K562 (cell line): ENCODE results near the gene LTBP4. TPM values are rescaled to one million over a fixed set of nuclear protein-coding genes. Genes with fewer than 3 reads are reported as not detected.
A peak's percentile ranks its signal among the peaks of the same experiment; 100 is the strongest.

Source experiments
- GATAD2A ChIP-seq: fragments of 450-650 bp; IDR thresholded peaks from 2 replicates; pipeline ENCODE4 v1.6.1; 2017
- HIVEP1 ChIP-seq: fragments of 250-450 bp; sonication (Bioruptor Pico); IDR thresholded peaks from 2 replicates; pipeline ENCODE4 v1.4.0; 2020; ENCODE audit warnings: mild to moderate bottlenecking
- MEF2A ChIP-seq: IDR thresholded peaks from 2 replicates; pipeline ENCODE4 v1.6.1; 2011; ENCODE audit warnings: low read depth, mild to moderate bottlenecking, low read length, moderate library complexity; ENCODE audit not compliant: control insufficient read depth
- MEF2D ChIP-seq: conservative IDR thresholded peaks from 2 replicates; pipeline ENCODE4 v1.6.1; 2016; ENCODE audit warnings: low read depth, missing genetic modification characterization, missing compliant biosample characterization
- NBN ChIP-seq: fragments of 450-650 bp; IDR thresholded peaks from 2 replicates; pipeline ENCODE4 v1.6.1; 2016; ENCODE audit warnings: low read depth, mild to moderate bottlenecking
- PRMT5 ChIP-seq: sonication (generic); formaldehyde crosslinking; IDR thresholded peaks from 2 replicates; pipeline ENCODE4 v1.5.0; 2020; ENCODE audit warnings: missing genetic modification reagents
- RAD21 ChIP-seq, 2 experiments: fragments of 250-450 bp in 1 of 2; fragments of 450-650 bp in 1 of 2; sonication (Bioruptor Pico) in 1 of 2; formaldehyde crosslinking in 1 of 2; IDR thresholded peaks in 1 of 2; conservative IDR thresholded peaks in 1 of 2; 2 replicates each; pipeline versions ENCODE4 v1.4.0 to v1.8.0; 2020 to 2022; ENCODE audit warnings: mild to moderate bottlenecking in 2 of 2, moderate library complexity in 1 of 2
- RBFOX2 ChIP-seq: fragments of 200-400 bp; formaldehyde crosslinking; IDR thresholded peaks from 2 replicates; pipeline ENCODE4 v1.6.1; 2017; ENCODE audit warnings: low read depth, mild to moderate bottlenecking, low read length, moderate library complexity
- SMARCB1 ChIP-seq: IDR thresholded peaks from 2 replicates; pipeline ENCODE4 v1.6.1; 2011; ENCODE audit warnings: improper control_type of control experiment, low read depth; ENCODE audit not compliant: insufficient read length
- SMARCE1 ChIP-seq: fragments of 450-650 bp; IDR thresholded peaks from 2 replicates; pipeline ENCODE4 v1.7.1; 2016; ENCODE audit warnings: mild to moderate bottlenecking
- XRCC3 ChIP-seq: fragments of 450-650 bp; IDR thresholded peaks from 2 replicates; pipeline ENCODE4 v1.6.1; 2017; ENCODE audit warnings: mild to moderate bottlenecking, moderate library complexity
- ZFPM2 ChIP-seq: fragments of 250-450 bp; sonication (Bioruptor Pico); IDR thresholded peaks from 2 replicates; pipeline ENCODE4 v1.5.1; 2022; ENCODE audit warnings: mild to moderate bottlenecking
- ZKSCAN1 ChIP-seq: fragments of 150-350 bp; IDR thresholded peaks from 2 replicates; pipeline ENCODE4 v1.6.1; 2016; ENCODE audit warnings: low read depth, low read length
- ZNF184 ChIP-seq: sonication (generic); formaldehyde crosslinking; IDR thresholded peaks from 2 replicates; pipeline ENCODE4 v1.5.0; 2020; ENCODE audit warnings: missing genetic modification reagents
- polyA plus RNA-seq, 8 experiments: library from polyadenylated mRNA; depleted of rRNA in 4 of 8; stranded (reverse) in 5 of 8; unstranded in 3 of 8; fragments of >200 nt; fragmentation: Nextera tagmentation in 2 of 8; fragmentation: Illumina TruSeq in 1 of 8; extraction: Ambion mirVana in 2 of 8; extraction: Trizol in 1 of 8; gene quantifications; 2 replicates each; pipeline versions ENCODE4 v1.2.1 to v1.2.3, GENCODE V29; 2011 to 2014; ENCODE audit warnings: inconsistent platforms in 1 of 8, missing spikeins in 1 of 8
- total RNA-seq, 7 experiments: library from RNA; depleted of rRNA in 6 of 7; stranded (reverse); fragments of >200 nt in 6 of 7; fragmentation: Illumina TruSeq in 2 of 7; extraction: Trizol in 2 of 7; gene quantifications; 2 replicates each; pipeline versions ENCODE4 v1.2.1 to v1.2.3, GENCODE V29; 2011 to 2021; ENCODE audit warnings: low replicate concordance in 1 of 7
- TF ChIP-seq, protein P1 (sequence below): sonication (generic); formaldehyde crosslinking; IDR thresholded peaks from 2 replicates; pipeline ENCODE4 v1.8.1; 2023; ENCODE audit warnings: mild to moderate bottlenecking, missing genetic modification reagents
- TF ChIP-seq, protein P2 (sequence below): fragments of 450-650 bp; IDR thresholded peaks from 2 replicates; pipeline ENCODE4 v1.6.1; 2016; ENCODE audit warnings: missing biosample characterization, missing genetic modification characterization
- TF ChIP-seq, protein P3 (sequence below): sonication (generic); formaldehyde crosslinking; IDR thresholded peaks from 2 replicates; pipeline ENCODE4 v1.8.0; 2023; ENCODE audit warnings: mild to moderate bottlenecking, missing genetic modification reagents
- TF ChIP-seq, protein P4 (sequence below): sonication (generic); formaldehyde crosslinking; IDR thresholded peaks from 2 replicates; pipeline ENCODE4 v1.8.0; 2022; ENCODE audit warnings: missing genetic modification reagents, mild to moderate bottlenecking, borderline replicate concordance
- TF ChIP-seq, protein P5 (sequence below): fragments of 450-650 bp; IDR thresholded peaks from 2 replicates; pipeline ENCODE4 v1.6.1; 2016; ENCODE audit warnings: low read depth, mild to moderate bottlenecking, moderate library complexity

The LTBP4 gene
- total and polyA plus RNA-seq, 9 of the 15 experiments (the other 6 are each of a cell fraction or from before 2014, with no cell fraction given): 0.35 to 160 (median 31.6) TPM

DNA sequence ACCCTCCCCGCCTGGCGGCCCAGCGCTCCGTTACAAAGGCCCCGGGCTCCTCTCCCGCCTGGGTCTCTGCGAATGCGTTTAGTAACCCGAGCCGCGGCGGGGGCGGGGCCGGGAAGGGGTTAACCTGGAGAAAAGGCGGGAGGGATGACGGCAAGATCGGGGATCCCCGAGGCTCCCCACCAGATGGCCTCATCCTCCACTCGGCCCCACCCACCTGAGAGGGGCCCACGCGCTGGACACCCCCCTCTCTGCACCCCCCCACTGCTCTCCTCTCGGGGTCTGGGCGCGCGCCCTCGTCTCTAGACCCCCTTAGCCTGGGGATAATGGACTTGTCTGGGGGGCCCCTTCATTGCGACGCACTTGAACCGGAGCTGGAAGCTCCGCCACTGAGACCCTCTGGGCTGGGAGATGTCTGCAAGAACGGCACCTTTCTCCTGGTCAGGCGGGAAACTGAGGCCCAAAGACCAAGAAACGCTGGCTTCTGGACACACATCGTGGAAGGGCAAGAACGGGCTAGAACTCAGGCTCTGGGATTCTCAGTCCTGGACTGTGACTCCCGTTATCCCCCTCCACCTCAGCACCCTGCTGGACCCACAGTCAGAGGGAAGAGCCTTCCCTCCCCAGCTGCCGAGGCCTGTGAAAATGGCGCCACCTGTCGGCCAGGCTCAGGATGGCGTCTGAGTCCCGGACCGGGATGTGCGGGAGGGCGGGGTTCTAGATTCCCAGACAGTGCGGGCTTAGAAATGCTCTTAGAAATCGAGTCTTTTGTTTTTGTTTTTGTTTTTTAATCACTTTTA is 2.9 kb upstream of the LTBP4 start (continued):
- TF ChIP-seq, protein P1, sequence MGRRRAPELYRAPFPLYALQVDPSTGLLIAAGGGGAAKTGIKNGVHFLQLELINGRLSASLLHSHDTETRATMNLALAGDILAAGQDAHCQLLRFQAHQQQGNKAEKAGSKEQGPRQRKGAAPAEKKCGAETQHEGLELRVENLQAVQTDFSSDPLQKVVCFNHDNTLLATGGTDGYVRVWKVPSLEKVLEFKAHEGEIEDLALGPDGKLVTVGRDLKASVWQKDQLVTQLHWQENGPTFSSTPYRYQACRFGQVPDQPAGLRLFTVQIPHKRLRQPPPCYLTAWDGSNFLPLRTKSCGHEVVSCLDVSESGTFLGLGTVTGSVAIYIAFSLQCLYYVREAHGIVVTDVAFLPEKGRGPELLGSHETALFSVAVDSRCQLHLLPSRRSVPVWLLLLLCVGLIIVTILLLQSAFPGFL (CRISPR knock-in tag): no peak
- no peak for TF ChIP-seq GATAD2A
- peak; percentile 39; the same call in 1 of the 2 replicates for TF ChIP-seq NBN
- TF ChIP-seq, protein P2, sequence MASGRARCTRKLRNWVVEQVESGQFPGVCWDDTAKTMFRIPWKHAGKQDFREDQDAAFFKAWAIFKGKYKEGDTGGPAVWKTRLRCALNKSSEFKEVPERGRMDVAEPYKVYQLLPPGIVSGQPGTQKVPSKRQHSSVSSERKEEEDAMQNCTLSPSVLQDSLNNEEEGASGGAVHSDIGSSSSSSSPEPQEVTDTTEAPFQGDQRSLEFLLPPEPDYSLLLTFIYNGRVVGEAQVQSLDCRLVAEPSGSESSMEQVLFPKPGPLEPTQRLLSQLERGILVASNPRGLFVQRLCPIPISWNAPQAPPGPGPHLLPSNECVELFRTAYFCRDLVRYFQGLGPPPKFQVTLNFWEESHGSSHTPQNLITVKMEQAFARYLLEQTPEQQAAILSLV: no peak
- TF ChIP-seq MEF2D (tag): no peak
- TF ChIP-seq PRMT5 (CRISPR knock-in tag): no peak
- TF ChIP-seq XRCC3: no peak
- TF ChIP-seq, protein P3, sequence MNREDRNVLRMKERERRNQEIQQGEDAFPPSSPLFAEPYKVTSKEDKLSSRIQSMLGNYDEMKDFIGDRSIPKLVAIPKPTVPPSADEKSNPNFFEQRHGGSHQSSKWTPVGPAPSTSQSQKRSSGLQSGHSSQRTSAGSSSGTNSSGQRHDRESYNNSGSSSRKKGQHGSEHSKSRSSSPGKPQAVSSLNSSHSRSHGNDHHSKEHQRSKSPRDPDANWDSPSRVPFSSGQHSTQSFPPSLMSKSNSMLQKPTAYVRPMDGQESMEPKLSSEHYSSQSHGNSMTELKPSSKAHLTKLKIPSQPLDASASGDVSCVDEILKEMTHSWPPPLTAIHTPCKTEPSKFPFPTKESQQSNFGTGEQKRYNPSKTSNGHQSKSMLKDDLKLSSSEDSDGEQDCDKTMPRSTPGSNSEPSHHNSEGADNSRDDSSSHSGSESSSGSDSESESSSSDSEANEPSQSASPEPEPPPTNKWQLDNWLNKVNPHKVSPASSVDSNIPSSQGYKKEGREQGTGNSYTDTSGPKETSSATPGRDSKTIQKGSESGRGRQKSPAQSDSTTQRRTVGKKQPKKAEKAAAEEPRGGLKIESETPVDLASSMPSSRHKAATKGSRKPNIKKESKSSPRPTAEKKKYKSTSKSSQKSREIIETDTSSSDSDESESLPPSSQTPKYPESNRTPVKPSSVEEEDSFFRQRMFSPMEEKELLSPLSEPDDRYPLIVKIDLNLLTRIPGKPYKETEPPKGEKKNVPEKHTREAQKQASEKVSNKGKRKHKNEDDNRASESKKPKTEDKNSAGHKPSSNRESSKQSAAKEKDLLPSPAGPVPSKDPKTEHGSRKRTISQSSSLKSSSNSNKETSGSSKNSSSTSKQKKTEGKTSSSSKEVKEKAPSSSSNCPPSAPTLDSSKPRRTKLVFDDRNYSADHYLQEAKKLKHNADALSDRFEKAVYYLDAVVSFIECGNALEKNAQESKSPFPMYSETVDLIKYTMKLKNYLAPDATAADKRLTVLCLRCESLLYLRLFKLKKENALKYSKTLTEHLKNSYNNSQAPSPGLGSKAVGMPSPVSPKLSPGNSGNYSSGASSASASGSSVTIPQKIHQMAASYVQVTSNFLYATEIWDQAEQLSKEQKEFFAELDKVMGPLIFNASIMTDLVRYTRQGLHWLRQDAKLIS (CRISPR knock-in tag): peak; percentile 52; the same call in 1 of the 2 replicates
- TF ChIP-seq SMARCE1: peak; percentile 67
- no peak for TF ChIP-seq ZFPM2
- peak; percentile 54 for TF ChIP-seq RBFOX2
- TF ChIP-seq RAD21 (CRISPR knock-in tag; conservative IDR thresholded peaks at IDR 0.05 in 1 of 2, IDR thresholded peaks at IDR 0.05 in 1 of 2): peak; percentile 89 to 94
- TF ChIP-seq MEF2A: no peak
- TF ChIP-seq SMARCB1: no peak
- TF ChIP-seq, protein P4, sequence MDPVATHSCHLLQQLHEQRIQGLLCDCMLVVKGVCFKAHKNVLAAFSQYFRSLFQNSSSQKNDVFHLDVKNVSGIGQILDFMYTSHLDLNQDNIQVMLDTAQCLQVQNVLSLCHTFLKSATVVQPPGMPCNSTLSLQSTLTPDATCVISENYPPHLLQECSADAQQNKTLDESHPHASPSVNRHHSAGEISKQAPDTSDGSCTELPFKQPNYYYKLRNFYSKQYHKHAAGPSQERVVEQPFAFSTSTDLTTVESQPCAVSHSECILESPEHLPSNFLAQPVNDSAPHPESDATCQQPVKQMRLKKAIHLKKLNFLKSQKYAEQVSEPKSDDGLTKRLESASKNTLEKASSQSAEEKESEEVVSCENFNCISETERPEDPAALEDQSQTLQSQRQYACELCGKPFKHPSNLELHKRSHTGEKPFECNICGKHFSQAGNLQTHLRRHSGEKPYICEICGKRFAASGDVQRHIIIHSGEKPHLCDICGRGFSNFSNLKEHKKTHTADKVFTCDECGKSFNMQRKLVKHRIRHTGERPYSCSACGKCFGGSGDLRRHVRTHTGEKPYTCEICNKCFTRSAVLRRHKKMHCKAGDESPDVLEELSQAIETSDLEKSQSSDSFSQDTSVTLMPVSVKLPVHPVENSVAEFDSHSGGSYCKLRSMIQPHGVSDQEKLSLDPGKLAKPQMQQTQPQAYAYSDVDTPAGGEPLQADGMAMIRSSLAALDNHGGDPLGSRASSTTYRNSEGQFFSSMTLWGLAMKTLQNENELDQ: 0 out of 2 replicates have a peak, but pooled peaks have one; percentile 47
- TF ChIP-seq ZKSCAN1: no peak; the same call in 1 of the 2 replicates
- TF ChIP-seq HIVEP1: no peak
- TF ChIP-seq ZNF184 (CRISPR knock-in tag): no peak
- TF ChIP-seq, protein P5, sequence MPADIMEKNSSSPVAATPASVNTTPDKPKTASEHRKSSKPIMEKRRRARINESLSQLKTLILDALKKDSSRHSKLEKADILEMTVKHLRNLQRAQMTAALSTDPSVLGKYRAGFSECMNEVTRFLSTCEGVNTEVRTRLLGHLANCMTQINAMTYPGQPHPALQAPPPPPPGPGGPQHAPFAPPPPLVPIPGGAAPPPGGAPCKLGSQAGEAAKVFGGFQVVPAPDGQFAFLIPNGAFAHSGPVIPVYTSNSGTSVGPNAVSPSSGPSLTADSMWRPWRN: no peak
